HEK293T (cell line): ENCODE measurements around the gene BACH2.

ENCODE experiments used
- BHLHE40 ChIP-seq: fragments of 450-650 bp; IDR thresholded peaks from 2 replicates; pipeline ENCODE4 v1.6.1; 2016; ENCODE audit warnings: mild to moderate bottlenecking, moderate library complexity, borderline replicate concordance
- ELF4 ChIP-seq: fragments of 450-650 bp; IDR thresholded peaks from 2 replicates; pipeline ENCODE4 v1.6.1; 2017; ENCODE audit warnings: antibody characterized with exemption
- FOXM1 ChIP-seq: fragments of 450-650 bp; IDR thresholded peaks from 2 replicates; pipeline ENCODE4 v1.6.1; 2017; ENCODE audit warnings: mild to moderate bottlenecking, borderline replicate concordance
- NFRKB ChIP-seq: fragments of 450-650 bp; IDR thresholded peaks from 2 replicates; pipeline ENCODE4 v1.6.1; 2016; ENCODE audit warnings: mild to moderate bottlenecking, moderate library complexity
- SP1 ChIP-seq: fragments of 450-650 bp; IDR thresholded peaks from 2 replicates; pipeline ENCODE4 v1.6.1; 2017
- SUZ12 ChIP-seq: fragments of 450-650 bp; IDR thresholded peaks from 2 replicates; pipeline ENCODE4 v1.6.1; 2016; ENCODE audit warnings: mild to moderate bottlenecking
- TARDBP ChIP-seq: fragments of 450-650 bp; IDR thresholded peaks from 2 replicates; pipeline ENCODE4 v1.6.1; 2016

- TF ChIP-seq ELF4, result no peak
- TF ChIP-seq FOXM1, result no peak
- TF ChIP-seq SUZ12, result no peak
- TF ChIP-seq SP1, result no peak
- TF ChIP-seq NFRKB, result no peak
- no peak for TF ChIP-seq TARDBP
- TF ChIP-seq BHLHE40, result no peak
Observed at GRCh38 chr6:90008189-90008907, 288.3 kb downstream of the BACH2 start.
